H9 (cell line): ENCODE measurements around the gene CACNA2D4. TPM values are rescaled to one million over a fixed set of nuclear protein-coding genes. Genes with fewer than 3 reads are reported as not detected.
A peak's percentile ranks its signal among the peaks of the same experiment; 100 is the strongest.

Source experiments
- DNase-seq: peaks from one replicate; pipeline ENCODE4 v3.0.0-alpha.2; 2017
- H2AFZ ChIP-seq: one replicate; pipeline ENCODE4 v1.6.1; 2013; ENCODE audit warnings: mild to moderate bottlenecking, low read length, control low read depth, moderate library complexity
- H2AK5ac ChIP-seq: 2 replicates; pipeline ENCODE4 v1.6.1; 2013; ENCODE audit warnings: low read length, control low read depth, mixed read lengths; ENCODE audit not compliant: insufficient read length
- H2BK120ac ChIP-seq: one replicate; pipeline ENCODE4 v1.6.1; 2013; ENCODE audit warnings: low read depth, mild to moderate bottlenecking, low read length, control low read depth, inconsistent platforms; ENCODE audit not compliant: poor library complexity, severe bottlenecking
- H2BK12ac ChIP-seq: 2 replicates; pipeline ENCODE4 v1.6.1; 2013; ENCODE audit warnings: low read length, control low read depth, mixed read lengths, low read depth; ENCODE audit not compliant: insufficient read length
- H2BK15ac ChIP-seq: 2 replicates; pipeline ENCODE4 v1.6.1; 2013; ENCODE audit warnings: low read depth, low read length, control low read depth
- H2BK20ac ChIP-seq: one replicate; pipeline ENCODE4 v1.6.1; 2013; ENCODE audit warnings: low read depth, mild to moderate bottlenecking, low read length, control low read depth, inconsistent platforms; ENCODE audit not compliant: poor library complexity, severe bottlenecking
- H2BK5ac ChIP-seq: 2 replicates; pipeline ENCODE4 v1.6.1; 2013; ENCODE audit warnings: low read length, control low read depth, mixed read lengths; ENCODE audit not compliant: insufficient read length
- H3K14ac ChIP-seq: 2 replicates; pipeline ENCODE4 v1.6.1; 2013; ENCODE audit warnings: low read length, control low read depth; ENCODE audit not compliant: insufficient read depth
- H3K18ac ChIP-seq: 2 replicates; pipeline ENCODE4 v1.6.1; 2013; ENCODE audit warnings: low read depth, mild to moderate bottlenecking, mixed read lengths, low read length, control low read depth; ENCODE audit not compliant: insufficient read length
- H3K23ac ChIP-seq: 2 replicates; pipeline ENCODE4 v1.6.1; 2013; ENCODE audit warnings: low read length, control low read depth, mixed read lengths, low read depth; ENCODE audit not compliant: insufficient read length
- H3K23me2 ChIP-seq: 2 replicates; pipeline ENCODE4 v1.6.1; 2013; ENCODE audit warnings: low read depth, mild to moderate bottlenecking, mixed read lengths, low read length, control low read depth; ENCODE audit not compliant: insufficient read length, poor library complexity, severe bottlenecking
- H3K27ac ChIP-seq: 2 replicates; pipeline ENCODE4 v1.5.1; 2013; ENCODE audit warnings: low read length, control low read depth, mixed read lengths, low read depth; ENCODE audit not compliant: insufficient read length
- H3K27me3 ChIP-seq: 2 replicates; pipeline ENCODE4 v1.6.1; 2013; ENCODE audit warnings: low read length, control low read depth, inconsistent platforms; ENCODE audit not compliant: insufficient read depth
- H3K4ac ChIP-seq: 2 replicates; pipeline ENCODE4 v1.6.1; 2013; ENCODE audit warnings: low read depth, mild to moderate bottlenecking, control low read depth, inconsistent platforms, low read length, moderate library complexity
- H3K4me1 ChIP-seq: 2 replicates; pipeline ENCODE4 v1.6.1; 2013; ENCODE audit warnings: low read length, control low read depth, inconsistent platforms; ENCODE audit not compliant: insufficient read depth
- H3K4me2 ChIP-seq: 2 replicates; pipeline ENCODE4 v1.6.1; 2013; ENCODE audit warnings: low read length, control low read depth, mixed read lengths; ENCODE audit not compliant: insufficient read length, insufficient read depth
- H3K56ac ChIP-seq: 2 replicates; pipeline ENCODE4 v1.6.1; 2013; ENCODE audit warnings: low read depth, mild to moderate bottlenecking, mixed read lengths, low read length, control low read depth; ENCODE audit not compliant: insufficient read length
- H3K79me1 ChIP-seq: 2 replicates; pipeline ENCODE4 v1.6.1; 2013; ENCODE audit warnings: low read depth, mild to moderate bottlenecking, moderate library complexity, low read length, control low read depth, inconsistent platforms; ENCODE audit not compliant: insufficient read depth, poor library complexity, severe bottlenecking
- H3K79me2 ChIP-seq: 2 replicates; pipeline ENCODE4 v1.6.1; 2013; ENCODE audit warnings: low read length, control low read depth, inconsistent platforms; ENCODE audit not compliant: insufficient read depth
- H3K9ac ChIP-seq: 2 replicates; pipeline ENCODE4 v1.6.1; 2013; ENCODE audit warnings: low read length, control low read depth, mixed read lengths; ENCODE audit not compliant: insufficient read length; ENCODE audit errors: extremely low read depth
- H3K9me3 ChIP-seq: one replicate; pipeline ENCODE4 v1.6.1; 2013; ENCODE audit warnings: low read depth, low read length, inconsistent platforms; ENCODE audit not compliant: control insufficient read depth
- H3T11ph ChIP-seq: one replicate; pipeline ENCODE4 v1.6.1; 2013; ENCODE audit warnings: mild to moderate bottlenecking, low read length, control low read depth, inconsistent platforms
- H4K20me1 ChIP-seq: one replicate; pipeline ENCODE4 v1.6.1; 2013; ENCODE audit not compliant: control insufficient read depth, insufficient read length, insufficient read depth
- H4K5ac ChIP-seq: 2 replicates; pipeline ENCODE4 v1.6.1; 2013; ENCODE audit warnings: low read depth, mild to moderate bottlenecking, mixed read lengths, low read length, control low read depth; ENCODE audit not compliant: insufficient read length
- H4K8ac ChIP-seq: replicated peaks from 2 replicates; pipeline ENCODE4 v1.6.1; 2013; ENCODE audit warnings: low read length, control low read depth, mixed read lengths, low read depth; ENCODE audit not compliant: insufficient read length
- H4K91ac ChIP-seq: 2 replicates; pipeline ENCODE4 v1.6.1; 2013; ENCODE audit warnings: low read depth, mild to moderate bottlenecking, moderate library complexity, mixed read lengths, low read length, control low read depth; ENCODE audit not compliant: insufficient read length
- H3K27ac Mint-ChIP-seq, 3 experiments: 2 replicates in 2 of 3; 3 replicates in 1 of 3; pipeline ENCODE4 v1.8.0; 2020 to 2021; ENCODE audit warnings: mixed read lengths in 3 of 3, mild to moderate bottlenecking in 1 of 3, moderate library complexity in 1 of 3
- H3K27me3 Mint-ChIP-seq: 2 replicates; pipeline ENCODE4 v1.8.0; 2021; ENCODE audit warnings: low read depth, mild to moderate bottlenecking, moderate library complexity, mixed read lengths
- H3K36me3 Mint-ChIP-seq, 3 experiments: 2 replicates in 2 of 3; 3 replicates in 1 of 3; pipeline ENCODE4 v1.8.0; 2020 to 2021; ENCODE audit warnings: low read depth in 3 of 3, mixed read lengths in 3 of 3; ENCODE audit not compliant: insufficient read depth in 1 of 3
- H3K4me1 Mint-ChIP-seq, 2 experiments: 2 replicates each; pipeline ENCODE4 v1.8.0; 2020; ENCODE audit warnings: mixed read lengths in 2 of 2
- H3K4me3 Mint-ChIP-seq, 2 experiments: 2 replicates in 1 of 2; 3 replicates in 1 of 2; pipeline ENCODE4 v1.8.0; 2020 to 2021; ENCODE audit warnings: mild to moderate bottlenecking in 2 of 2, mixed read lengths in 2 of 2, moderate library complexity in 1 of 2
- H3K9me3 Mint-ChIP-seq, 2 experiments: 2 replicates in 1 of 2; 3 replicates in 1 of 2; pipeline ENCODE4 v1.8.0; 2020; ENCODE audit warnings: mild to moderate bottlenecking in 2 of 2, mixed read lengths in 2 of 2, moderate library complexity in 1 of 2
- CTCF ChIP-seq: fragments of 200-600 bp; sonication (generic); conservative IDR thresholded peaks from 3 replicates; pipeline ENCODE4 v1.8.0; 2021; ENCODE audit warnings: antibody characterized with exemption, mild to moderate bottlenecking
- WGBS: extraction: QIAGEN DNeasy Blood & Tissue Kit; methylation state at CpG from one replicate; pipeline ENCODE4 v1.1.7; 2013; ENCODE audit warnings: missing lambda C conversion rate, low lambda C conversion rate, mixed read lengths; ENCODE audit not compliant: insufficient read length; ENCODE audit errors: extremely low coverage; 5-methylcytosine and 5-hydroxymethylcytosine counted together
- total RNA-seq: library from RNA; stranded (reverse); gene quantifications from 2 replicates; pipeline ENCODE4 v1.2.1, GENCODE V29; 2021

CACNA2D4 gene
- total RNA-seq, 1 experiment from 2014 or later = 0.79 TPM

GRCh38 chr12:1919284-1919683 lies 832 bp upstream of the CACNA2D4 start:
- H3K4me1 ChIP-seq = no peaks in the 10 kb centered on the region
- no peaks in the 10 kb centered on the region for H3K23me2 ChIP-seq
- no peak overlapping the region for H3K4me2 ChIP-seq
- no peak overlapping the region for H2BK5ac ChIP-seq
- H3K9ac ChIP-seq = no peak overlapping the region
- H2BK20ac ChIP-seq = no peak overlapping the region
- H4K91ac ChIP-seq = no peak overlapping the region
- H3K79me1 ChIP-seq = no peaks in the 10 kb centered on the region
- no CpG with 5 or more reads among the region's 5 CpGs for WGBS
- H3K4ac ChIP-seq = no peak overlapping the region
- no peak overlapping the region for H4K8ac ChIP-seq
- H3K56ac ChIP-seq = no peak overlapping the region
- no peak overlapping the region for H2BK12ac ChIP-seq
- H3K9me3 ChIP-seq = no peaks in the 10 kb centered on the region
- H3K27ac ChIP-seq = no peak overlapping the region
- no peak overlapping the region for H4K5ac ChIP-seq
- no peak overlapping the region for H2AFZ ChIP-seq
- H4K20me1 ChIP-seq = no peaks in the 10 kb centered on the region
- Mint-ChIP-seq H3K4me3 (no peak overlapping the region), H3K9me3 (no peaks in the 10 kb centered on the region), H3K27me3 (peaks cover 1% of the 10 kb centered on the region), H3K36me3 (no peaks in the 10 kb centered on the region; a peak in 1 of 7 replicates), H3K27ac (no peak overlapping the region), H3K4me1 (peaks cover 16 to 45% of the 10 kb centered on the region in 2 experiments)
- H3K18ac ChIP-seq = no peak overlapping the region
- peak; percentile 12 for DNase-seq
- no peak overlapping the region for H2BK120ac ChIP-seq
- H3K79me2 ChIP-seq = no peaks in the 10 kb centered on the region
- no peak overlapping the region for H2BK15ac ChIP-seq
- no peaks in the 10 kb centered on the region for H3K27me3 ChIP-seq
- no peak overlapping the region for H2AK5ac ChIP-seq
- TF ChIP-seq CTCF = no peak
- H3K23ac ChIP-seq = no peak overlapping the region
- no peak overlapping the region for H3T11ph ChIP-seq
- H3K14ac ChIP-seq = no peak overlapping the region
